GM23338 (cell line): ENCODE measurements around the gene RHOV. TPM values are rescaled to one million over a fixed set of nuclear protein-coding genes. Genes with fewer than 3 reads are reported as not detected.

Source experiments
- ATAC-seq: fragments of 200-7000 bp; cut with Tn5 transposase; 3 replicates; pipeline ENCODE4 v1.9.1; 2020
- DNase-seq: peaks from one replicate; pipeline ENCODE4 v3.0.0-alpha.2; 2015; ENCODE audit warnings: low spot score
- H2AFZ ChIP-seq: fragments of 200-600 bp; sonication (generic); 2 replicates; pipeline ENCODE4 v1.8.0; 2016; ENCODE audit warnings: antibody characterized with exemption, mild to moderate bottlenecking, moderate library complexity
- H3F3A ChIP-seq: fragments of 200-600 bp; sonication (generic); replicated peaks from 2 replicates; pipeline ENCODE4 v1.8.0; 2017; ENCODE audit warnings: antibody characterized with exemption, mixed run types, low read depth
- H3K27ac ChIP-seq: fragments of 200-600 bp; sonication (generic); 2 replicates; pipeline ENCODE4 v1.6.1; 2016; ENCODE audit warnings: low read depth
- H3K27me3 ChIP-seq: fragments of 200-600 bp; sonication (generic); 2 replicates; pipeline ENCODE4 v1.8.0; 2016; ENCODE audit warnings: mild to moderate bottlenecking, mixed run types, moderate library complexity; ENCODE audit not compliant: insufficient read depth
- H3K36me3 ChIP-seq: fragments of 200-600 bp; sonication (generic); 2 replicates; pipeline ENCODE4 v1.8.0; 2016; ENCODE audit warnings: mild to moderate bottlenecking; ENCODE audit not compliant: insufficient read depth
- H3K4me1 ChIP-seq: fragments of 200-600 bp; sonication (generic); 2 replicates; pipeline ENCODE4 v1.8.0; 2016; ENCODE audit warnings: mild to moderate bottlenecking, moderate library complexity; ENCODE audit not compliant: insufficient read depth
- H3K4me2 ChIP-seq: fragments of 200-600 bp; sonication (generic); 2 replicates; pipeline ENCODE4 v1.7.1; 2017; ENCODE audit warnings: mixed run types
- H3K4me3 ChIP-seq: fragments of 200-600 bp; sonication (generic); 2 replicates; pipeline ENCODE4 v1.6.1; 2016; ENCODE audit warnings: mixed run types
- H3K79me2 ChIP-seq: fragments of 200-600 bp; sonication (generic); replicated peaks from 2 replicates; pipeline ENCODE4 v1.8.0; 2017; ENCODE audit warnings: mild to moderate bottlenecking; ENCODE audit not compliant: insufficient read depth
- H3K9me2 ChIP-seq: fragments of 200-600 bp; sonication (generic); 2 replicates; pipeline ENCODE4 v1.8.0; 2017; ENCODE audit not compliant: insufficient read depth
- H4K20me1 ChIP-seq: fragments of 200-600 bp; sonication (generic); replicated peaks from 2 replicates; pipeline ENCODE4 v1.8.0; 2017; ENCODE audit warnings: mild to moderate bottlenecking; ENCODE audit not compliant: insufficient read depth
- H3K27ac Mint-ChIP-seq: 2 replicates; pipeline ENCODE4 v1.8.0; 2020; ENCODE audit warnings: inconsistent platforms, mild to moderate bottlenecking, moderate library complexity, mixed read lengths
- H3K27me3 Mint-ChIP-seq: 3 replicates; pipeline ENCODE4 v1.8.0; 2022; ENCODE audit warnings: low read depth, mild to moderate bottlenecking, moderate library complexity, mixed read lengths, inconsistent platforms; ENCODE audit not compliant: insufficient read depth, poor library complexity
- H3K36me3 Mint-ChIP-seq: 3 replicates; pipeline ENCODE4 v1.8.0; 2021; ENCODE audit warnings: low read depth, mild to moderate bottlenecking, inconsistent platforms, moderate library complexity, mixed read lengths
- H3K4me1 Mint-ChIP-seq: 3 replicates; pipeline ENCODE4 v1.8.0; 2020; ENCODE audit warnings: mild to moderate bottlenecking, inconsistent platforms, mixed read lengths
- H3K4me3 Mint-ChIP-seq: 3 replicates; pipeline ENCODE4 v1.8.0; 2021; ENCODE audit warnings: moderate library complexity, mild to moderate bottlenecking, inconsistent platforms, mixed read lengths
- H3K9me3 Mint-ChIP-seq: 3 replicates; pipeline ENCODE4 v1.8.0; 2020; ENCODE audit warnings: moderate library complexity, mild to moderate bottlenecking, inconsistent platforms, mixed read lengths
- CREB1 ChIP-seq: fragments of 250-450 bp; sonication (Bioruptor Pico); IDR thresholded peaks from 2 replicates; pipeline ENCODE4 v1.5.0; 2020; ENCODE audit warnings: low read depth, mild to moderate bottlenecking, moderate library complexity
- NANOG ChIP-seq: IDR thresholded peaks from 2 replicates; pipeline ENCODE4 v1.6.1; 2016; ENCODE audit warnings: antibody characterized with exemption, borderline replicate concordance
- POLR2AphosphoS5 ChIP-seq: IDR thresholded peaks from 2 replicates; pipeline ENCODE4 v1.6.1; 2016; ENCODE audit warnings: antibody characterized with exemption, low read depth
- STAT1 ChIP-seq: IDR thresholded peaks from one replicate; pipeline ENCODE4 v1.6.1; 2016; ENCODE audit warnings: antibody characterized with exemption; ENCODE audit not compliant: unreplicated experiment
- polyA plus RNA-seq: library from polyadenylated mRNA; unstranded; fragments of >200 nt; fragmentation: Nextera tagmentation; extraction: Ambion mirVana; gene quantifications from 2 replicates; pipeline ENCODE4 v1.2.1, GENCODE V29; 2016
- total RNA-seq: library from RNA; depleted of rRNA; stranded (reverse); fragments of >200 nt; shearing (Covaris generic); gene quantifications from 2 replicates; pipeline ENCODE4 v1.2.3, GENCODE V29; 2014
- TF ChIP-seq, protein P1 (sequence below), 2 experiments: fragments of 200-600 bp in 1 of 2; sonication (generic) in 1 of 2; conservative IDR thresholded peaks; 2 replicates each; pipeline versions ENCODE4 v1.5.1 to v1.6.1; 2016 to 2017; ENCODE audit warnings: antibody characterized with exemption in 2 of 2, low read depth in 2 of 2, mild to moderate bottlenecking in 2 of 2, moderate library complexity in 1 of 2
- TF ChIP-seq, protein P2 (sequence below): IDR thresholded peaks from 2 replicates; pipeline ENCODE4 v1.6.1; 2016; ENCODE audit warnings: antibody characterized with exemption
- TF ChIP-seq, protein P3 (sequence below): IDR thresholded peaks from one replicate; pipeline ENCODE4 v1.6.1; 2018; ENCODE audit warnings: antibody characterized with exemption; ENCODE audit not compliant: unreplicated experiment

RHOV gene
- total and polyA plus RNA-seq, 2 experiments from 2014 or later, result 4.4 to 4.7 TPM

DNA sequence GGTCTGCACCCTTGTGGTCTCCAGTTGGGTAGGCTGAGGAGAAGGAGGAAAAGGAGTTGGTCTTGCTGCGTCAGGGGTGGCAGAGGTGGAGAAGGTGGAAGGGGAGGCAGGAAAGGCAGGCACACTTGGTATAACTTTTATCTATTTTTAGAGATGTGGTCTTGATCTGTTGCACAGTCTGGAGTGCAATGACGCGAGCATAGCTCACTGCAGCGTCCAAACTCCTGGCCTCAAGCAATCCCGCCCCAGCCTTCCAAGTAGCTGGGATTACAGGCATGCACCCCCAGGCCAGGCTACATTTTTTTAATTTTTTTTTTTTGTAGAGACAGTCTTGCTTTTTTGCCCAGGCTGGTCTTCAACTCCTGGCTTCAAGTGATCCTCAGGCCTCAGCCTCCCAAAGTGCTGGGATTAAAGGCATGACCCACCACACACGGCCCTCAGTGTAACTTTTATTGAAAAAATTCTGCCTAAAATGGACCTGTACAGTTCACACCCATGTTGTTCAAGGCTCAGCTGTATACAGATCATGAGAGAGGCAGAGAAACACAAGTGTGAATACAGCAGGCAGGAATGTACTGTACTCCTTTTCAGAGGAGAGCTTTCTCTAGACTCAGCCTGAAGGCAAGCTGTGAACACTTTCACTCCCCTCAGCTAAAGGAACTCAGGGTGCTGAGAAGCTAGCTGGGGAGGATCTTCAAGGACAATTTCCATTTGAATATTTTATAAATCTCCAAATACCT lies 2.1 kb upstream of the RHOV start:
- no peak overlapping the region for H3K27ac Mint-ChIP-seq

More for the DNA sequence above, 2.1 kb upstream of the RHOV start:
- no peaks in the 10 kb centered on the region for H3K36me3 ChIP-seq
- H3K4me2 ChIP-seq, result no peak overlapping the region
- H3K27me3 ChIP-seq, result no peaks in the 10 kb centered on the region
- Mint-ChIP-seq H3K4me1 (peaks cover 36% of the 10 kb centered on the region), H3K36me3 (no peaks in the 10 kb centered on the region), H3K4me3 (no peak overlapping the region), H3K27me3 (peaks cover 13% of the 10 kb centered on the region), H3K9me3 (no peaks in the 10 kb centered on the region; the same call in 2 of the 3 replicates)
- TF ChIP-seq, protein P1, sequence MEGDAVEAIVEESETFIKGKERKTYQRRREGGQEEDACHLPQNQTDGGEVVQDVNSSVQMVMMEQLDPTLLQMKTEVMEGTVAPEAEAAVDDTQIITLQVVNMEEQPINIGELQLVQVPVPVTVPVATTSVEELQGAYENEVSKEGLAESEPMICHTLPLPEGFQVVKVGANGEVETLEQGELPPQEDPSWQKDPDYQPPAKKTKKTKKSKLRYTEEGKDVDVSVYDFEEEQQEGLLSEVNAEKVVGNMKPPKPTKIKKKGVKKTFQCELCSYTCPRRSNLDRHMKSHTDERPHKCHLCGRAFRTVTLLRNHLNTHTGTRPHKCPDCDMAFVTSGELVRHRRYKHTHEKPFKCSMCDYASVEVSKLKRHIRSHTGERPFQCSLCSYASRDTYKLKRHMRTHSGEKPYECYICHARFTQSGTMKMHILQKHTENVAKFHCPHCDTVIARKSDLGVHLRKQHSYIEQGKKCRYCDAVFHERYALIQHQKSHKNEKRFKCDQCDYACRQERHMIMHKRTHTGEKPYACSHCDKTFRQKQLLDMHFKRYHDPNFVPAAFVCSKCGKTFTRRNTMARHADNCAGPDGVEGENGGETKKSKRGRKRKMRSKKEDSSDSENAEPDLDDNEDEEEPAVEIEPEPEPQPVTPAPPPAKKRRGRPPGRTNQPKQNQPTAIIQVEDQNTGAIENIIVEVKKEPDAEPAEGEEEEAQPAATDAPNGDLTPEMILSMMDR (conservative IDR thresholded peaks at IDR 0.05; ENCODE audit: low read depth in 2 of 2), result no peak
- no peak for TF ChIP-seq NANOG
- TF ChIP-seq, protein P2, sequence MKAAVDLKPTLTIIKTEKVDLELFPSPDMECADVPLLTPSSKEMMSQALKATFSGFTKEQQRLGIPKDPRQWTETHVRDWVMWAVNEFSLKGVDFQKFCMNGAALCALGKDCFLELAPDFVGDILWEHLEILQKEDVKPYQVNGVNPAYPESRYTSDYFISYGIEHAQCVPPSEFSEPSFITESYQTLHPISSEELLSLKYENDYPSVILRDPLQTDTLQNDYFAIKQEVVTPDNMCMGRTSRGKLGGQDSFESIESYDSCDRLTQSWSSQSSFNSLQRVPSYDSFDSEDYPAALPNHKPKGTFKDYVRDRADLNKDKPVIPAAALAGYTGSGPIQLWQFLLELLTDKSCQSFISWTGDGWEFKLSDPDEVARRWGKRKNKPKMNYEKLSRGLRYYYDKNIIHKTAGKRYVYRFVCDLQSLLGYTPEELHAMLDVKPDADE, result no peak
- TF ChIP-seq POLR2AphosphoS5, result no peak
- TF ChIP-seq, protein P3, sequence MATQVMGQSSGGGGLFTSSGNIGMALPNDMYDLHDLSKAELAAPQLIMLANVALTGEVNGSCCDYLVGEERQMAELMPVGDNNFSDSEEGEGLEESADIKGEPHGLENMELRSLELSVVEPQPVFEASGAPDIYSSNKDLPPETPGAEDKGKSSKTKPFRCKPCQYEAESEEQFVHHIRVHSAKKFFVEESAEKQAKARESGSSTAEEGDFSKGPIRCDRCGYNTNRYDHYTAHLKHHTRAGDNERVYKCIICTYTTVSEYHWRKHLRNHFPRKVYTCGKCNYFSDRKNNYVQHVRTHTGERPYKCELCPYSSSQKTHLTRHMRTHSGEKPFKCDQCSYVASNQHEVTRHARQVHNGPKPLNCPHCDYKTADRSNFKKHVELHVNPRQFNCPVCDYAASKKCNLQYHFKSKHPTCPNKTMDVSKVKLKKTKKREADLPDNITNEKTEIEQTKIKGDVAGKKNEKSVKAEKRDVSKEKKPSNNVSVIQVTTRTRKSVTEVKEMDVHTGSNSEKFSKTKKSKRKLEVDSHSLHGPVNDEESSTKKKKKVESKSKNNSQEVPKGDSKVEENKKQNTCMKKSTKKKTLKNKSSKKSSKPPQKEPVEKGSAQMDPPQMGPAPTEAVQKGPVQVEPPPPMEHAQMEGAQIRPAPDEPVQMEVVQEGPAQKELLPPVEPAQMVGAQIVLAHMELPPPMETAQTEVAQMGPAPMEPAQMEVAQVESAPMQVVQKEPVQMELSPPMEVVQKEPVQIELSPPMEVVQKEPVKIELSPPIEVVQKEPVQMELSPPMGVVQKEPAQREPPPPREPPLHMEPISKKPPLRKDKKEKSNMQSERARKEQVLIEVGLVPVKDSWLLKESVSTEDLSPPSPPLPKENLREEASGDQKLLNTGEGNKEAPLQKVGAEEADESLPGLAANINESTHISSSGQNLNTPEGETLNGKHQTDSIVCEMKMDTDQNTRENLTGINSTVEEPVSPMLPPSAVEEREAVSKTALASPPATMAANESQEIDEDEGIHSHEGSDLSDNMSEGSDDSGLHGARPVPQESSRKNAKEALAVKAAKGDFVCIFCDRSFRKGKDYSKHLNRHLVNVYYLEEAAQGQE, result no peak
- no peak for TF ChIP-seq CREB1 (CRISPR knock-in tag)
- TF ChIP-seq STAT1, result no peak
- DNase-seq (no peak), ATAC-seq (no peak)
- no peak overlapping the region for H2AFZ ChIP-seq
- peaks cover 5% of the 10 kb centered on the region; the same call in 1 of the 2 replicates for H3F3A ChIP-seq
- no peak overlapping the region for H3K4me3 ChIP-seq
- H3K79me2 ChIP-seq, result no peaks in the 10 kb centered on the region
- H3K4me1 ChIP-seq, result peaks cover 25% of the 10 kb centered on the region
- H3K27ac ChIP-seq, result no peak overlapping the region
- H4K20me1 ChIP-seq, result no peaks in the 10 kb centered on the region
- no peaks in the 10 kb centered on the region for H3K9me2 ChIP-seq
